IMR-90 (cell line): Measurements from ENCODE around the gene SPATA33. TPM values are rescaled to one million over a fixed set of nuclear protein-coding genes. Genes with fewer than 3 reads are reported as not detected.

Experiments used
- ATAC-seq: fragments of 200-7000 bp; cut with Tn5 transposase; 2 replicates; pipeline ENCODE4 v1.9.1; 2020; ENCODE audit warnings: low read depth, mild to moderate bottlenecking, moderate library complexity
- BruUV-seq: library from RNA; stranded (reverse); fragments of 400-500 nt; replicated peaks from 2 replicates; lab custom pipeline; 2021; lab: Mats Ljungman, UMichigan
- CTCF ChIA-PET: fragments of 300-600 bp; formaldehyde crosslinking; extraction: SDS; loops from one replicate; lab custom pipeline; 2021; ENCODE audit warnings: antibody characterized with exemption; lab: Yijun Ruan, JAX
- POLR2A ChIA-PET: fragments of 300-600 bp; sonication (Branson Sonifier 250); formaldehyde crosslinking; loops from one replicate; lab custom pipeline; 2022; ENCODE audit warnings: antibody characterized with exemption; ENCODE audit not compliant: unreplicated experiment; lab: Charles Lee
- DNase-seq: peaks from one replicate; pipeline ENCODE4 v3.0.0; 2013
- H2AFZ ChIP-seq: replicated peaks from 2 replicates; pipeline ENCODE3; 2013; ENCODE audit warnings: low read length, mild to moderate bottlenecking; ENCODE audit not compliant: poor library complexity
- H2AK5ac ChIP-seq: 2 replicates; pipeline ENCODE4 v1.6.1; 2013; ENCODE audit warnings: low read depth, low read length, inconsistent platforms
- H2AK9ac ChIP-seq: replicated peaks from 2 replicates; pipeline ENCODE3; 2013; ENCODE audit warnings: mild to moderate bottlenecking, low read depth, low read length, moderate library complexity; ENCODE audit not compliant: poor library complexity
- H2BK120ac ChIP-seq: 2 replicates; pipeline ENCODE4 v1.6.1; 2013; ENCODE audit warnings: low read depth, low read length, inconsistent platforms
- H2BK15ac ChIP-seq: 3 replicates; pipeline ENCODE4 v1.6.1; 2013; ENCODE audit warnings: low read depth, low read length, inconsistent platforms
- H2BK20ac ChIP-seq: 2 replicates; pipeline ENCODE4 v1.6.1; 2013; ENCODE audit warnings: low read depth, mild to moderate bottlenecking, inconsistent platforms, low read length, moderate library complexity
- H2BK5ac ChIP-seq: 2 replicates; pipeline ENCODE4 v1.6.1; 2013; ENCODE audit warnings: mild to moderate bottlenecking, low read depth, low read length, inconsistent platforms; ENCODE audit not compliant: poor library complexity, severe bottlenecking
- H3K14ac ChIP-seq: replicated peaks from 2 replicates; pipeline ENCODE4 v1.6.1; 2013; ENCODE audit warnings: low read depth, low read length, inconsistent platforms
- H3K18ac ChIP-seq: 2 replicates; pipeline ENCODE4 v1.6.1; 2013; ENCODE audit warnings: low read depth, low read length, control low read depth
- H3K23ac ChIP-seq: 2 replicates; pipeline ENCODE4 v1.6.1; 2013; ENCODE audit warnings: low read depth, low read length, inconsistent platforms
- H3K27ac ChIP-seq: 2 replicates; pipeline ENCODE4 v1.5.1; 2013; ENCODE audit warnings: mild to moderate bottlenecking, control low read depth, low read length; ENCODE audit not compliant: insufficient read depth
- H3K27me3 ChIP-seq: 2 replicates; pipeline ENCODE4 v1.6.1; 2013; ENCODE audit warnings: low read length; ENCODE audit not compliant: control insufficient read depth, insufficient read depth
- H3K36me3 ChIP-seq: 2 replicates; pipeline ENCODE4 v1.6.1; 2013; ENCODE audit warnings: low read length, mixed read lengths; ENCODE audit not compliant: control insufficient read depth, insufficient read depth
- H3K4ac ChIP-seq: 2 replicates; pipeline ENCODE4 v1.6.1; 2013; ENCODE audit warnings: low read depth, low read length, inconsistent platforms
- H3K4me1 ChIP-seq: 2 replicates; pipeline ENCODE4 v1.6.1; 2013; ENCODE audit warnings: low read length, mixed read lengths; ENCODE audit not compliant: control insufficient read depth, insufficient read depth
- H3K4me2 ChIP-seq: 2 replicates; pipeline ENCODE4 v1.6.1; 2013; ENCODE audit warnings: low read depth, mild to moderate bottlenecking, control low read depth, low read length, moderate library complexity
- H3K4me3 ChIP-seq: 2 replicates; pipeline ENCODE4 v1.5.1; 2013; ENCODE audit warnings: low read depth, mild to moderate bottlenecking, control low read depth, low read length, moderate library complexity; ENCODE audit not compliant: insufficient read depth
- H3K56ac ChIP-seq: 2 replicates; pipeline ENCODE4 v1.6.1; 2013; ENCODE audit warnings: low read length, inconsistent platforms; ENCODE audit not compliant: insufficient read depth; ENCODE audit errors: extremely low read depth
- H3K79me1 ChIP-seq, 2 experiments: 2 replicates each; pipeline ENCODE4 v1.6.1; 2013; ENCODE audit warnings: low read length in 2 of 2, inconsistent platforms in 1 of 2, low read depth in 1 of 2
- H3K9ac ChIP-seq: 2 replicates; pipeline ENCODE4 v1.6.1; 2013; ENCODE audit warnings: low read depth, low read length, control low read depth
- H3K9me1 ChIP-seq: 2 replicates; pipeline ENCODE4 v1.6.1; 2013; ENCODE audit warnings: low read length, inconsistent platforms; ENCODE audit not compliant: insufficient read depth
- H3K9me3 ChIP-seq: 2 replicates; pipeline ENCODE4 v1.6.1; 2013; ENCODE audit warnings: low read length; ENCODE audit not compliant: control insufficient read depth, insufficient read depth
- H4K20me1 ChIP-seq: 2 replicates; pipeline ENCODE4 v1.6.1; 2013; ENCODE audit warnings: low read length, inconsistent platforms; ENCODE audit not compliant: insufficient read depth
- H4K5ac ChIP-seq: 2 replicates; pipeline ENCODE4 v1.6.1; 2013; ENCODE audit warnings: mild to moderate bottlenecking, low read depth, low read length, control low read depth
- H4K8ac ChIP-seq, 2 experiments: 2 replicates each; pipeline ENCODE4 v1.6.1; 2013; ENCODE audit warnings: low read depth in 2 of 2, low read length in 2 of 2, control low read depth in 1 of 2, inconsistent platforms in 1 of 2
- H4K91ac ChIP-seq: 2 replicates; pipeline ENCODE4 v1.6.1; 2013; ENCODE audit warnings: low read depth, low read length, inconsistent platforms; ENCODE audit not compliant: insufficient read depth
- BHLHE40 ChIP-seq: fragments of 150-350 bp; IDR thresholded peaks from 2 replicates; pipeline ENCODE4 v1.6.1; 2016; ENCODE audit warnings: mild to moderate bottlenecking, low read depth, low read length
- CEBPB ChIP-seq: IDR thresholded peaks from 2 replicates; pipeline ENCODE4 v1.6.1; 2012; ENCODE audit warnings: low read depth, low read length, improper control_type of control experiment
- CHD1 ChIP-seq: IDR thresholded peaks from 2 replicates; pipeline ENCODE4 v1.6.1; 2012; ENCODE audit warnings: low read depth, low read length, improper control_type of control experiment
- ELK1 ChIP-seq: fragments of 150-350 bp; IDR thresholded peaks from 2 replicates; pipeline ENCODE4 v1.6.1; 2016; ENCODE audit warnings: low read depth, mild to moderate bottlenecking, low read length, moderate library complexity, borderline replicate concordance
- FOS ChIP-seq: fragments of 150-350 bp; IDR thresholded peaks from 2 replicates; pipeline ENCODE4 v1.6.1; 2016; ENCODE audit warnings: low read depth, low read length
- MAFK ChIP-seq: IDR thresholded peaks from 2 replicates; pipeline ENCODE4 v1.6.1; 2012; ENCODE audit warnings: low read depth, low read length, improper control_type of control experiment
- MAZ ChIP-seq: IDR thresholded peaks from 2 replicates; pipeline ENCODE4 v1.6.1; 2012; ENCODE audit warnings: low read depth, mild to moderate bottlenecking, low read length, improper control_type of control experiment, moderate library complexity, borderline replicate concordance
- MXI1 ChIP-seq: IDR thresholded peaks from 2 replicates; pipeline ENCODE4 v1.6.1; 2012; ENCODE audit warnings: low read depth, mild to moderate bottlenecking, low read length, moderate library complexity, borderline replicate concordance
- NFE2L2 ChIP-seq: fragments of 150-350 bp; IDR thresholded peaks from 2 replicates; pipeline ENCODE4 v1.6.1; 2016; ENCODE audit warnings: low read depth, mild to moderate bottlenecking, low read length
- POLR2A ChIP-seq: IDR thresholded peaks from 2 replicates; pipeline ENCODE4 v1.6.1; 2012; ENCODE audit warnings: mild to moderate bottlenecking, low read depth, low read length
- RAD21 ChIP-seq: IDR thresholded peaks from 2 replicates; pipeline ENCODE4 v1.6.1; 2012; ENCODE audit warnings: low read length, improper control_type of control experiment
- RCOR1 ChIP-seq: IDR thresholded peaks from 2 replicates; pipeline ENCODE4 v1.6.1; 2012; ENCODE audit warnings: mild to moderate bottlenecking, low read length, improper control_type of control experiment; ENCODE audit not compliant: insufficient replicate concordance
- RFX5 ChIP-seq: IDR thresholded peaks from 2 replicates; pipeline ENCODE4 v1.8.0; 2012; ENCODE audit warnings: low read depth, mild to moderate bottlenecking, low read length, moderate library complexity
- SMC3 ChIP-seq: fragments of 150-350 bp; IDR thresholded peaks from 2 replicates; pipeline ENCODE4 v1.6.1; 2016; ENCODE audit warnings: low read depth, mild to moderate bottlenecking, antibody characterized with exemption, low read length, moderate library complexity
- USF2 ChIP-seq: fragments of 150-350 bp; IDR thresholded peaks from 2 replicates; pipeline ENCODE4 v1.6.1; 2017; ENCODE audit warnings: mild to moderate bottlenecking, antibody characterized with exemption, low read length, low read depth
- WGBS, 2 experiments: methylation state at CpG; one replicate each; pipeline versions ENCODE4 v1.1.5 to v1.1.7; 2013; ENCODE audit warnings: missing lambda C conversion rate in 2 of 2; ENCODE audit not compliant: insufficient read length in 1 of 2; ENCODE audit errors: extremely low coverage in 2 of 2; 5-methylcytosine and 5-hydroxymethylcytosine counted together
- dilution Hi-C: fragments of 300-500 bp; cut with HindIII; formaldehyde crosslinking; loops from one replicate; pipeline ENCODE4 v1.14.3; 2018; ENCODE audit warnings: low sequenced_read_pairs; ENCODE audit not compliant: unreplicated experiment
- in situ Hi-C: fragments of 300-500 bp; cut with MboI; formaldehyde crosslinking; loops from 3 replicates; pipeline ENCODE4 v1.14.3; 2019; ENCODE audit warnings: low sequenced_read_pairs, inconsistent platforms, mixed read lengths
- intact Hi-C: fragments of 100-400 bp; cut with micrococcal nuclease; formaldehyde crosslinking; loops from 2 replicates; pipeline ENCODE4 v1.10.0; 2022
- polyA plus RNA-seq, 3 experiments: library from polyadenylated mRNA; depleted of rRNA; stranded (reverse); fragments of >200 nt; gene quantifications; 2 replicates each; pipeline ENCODE4 v1.2.3, GENCODE V29; 2012; ENCODE audit warnings: low replicate concordance in 1 of 3
- total RNA-seq: library from RNA; depleted of rRNA; stranded (reverse); fragments of >200 nt; gene quantifications from 2 replicates; pipeline ENCODE4 v1.2.3, GENCODE V29; 2012

SPATA33 gene
- total and polyA plus RNA-seq, 2 of the 4 experiments (the other 2 are of a cell fraction) = 0.90 to 3.4 TPM

GRCh38 chr16:89695086-89695874 lies 37.6 kb downstream of the SPATA33 start:
- H3K36me3 ChIP-seq = peaks cover 49% of the 10 kb centered on the region
- H4K5ac ChIP-seq = no peak overlapping the region
- no peak for TF ChIP-seq NFE2L2
- no peak for TF ChIP-seq RFX5
- no peak for TF ChIP-seq BHLHE40
- TF ChIP-seq CHD1 = no peak
- TF ChIP-seq RAD21 = no peak
- no peak for TF ChIP-seq ELK1
- TF ChIP-seq FOS = no peak
- TF ChIP-seq MAFK = no peak
- no peak for TF ChIP-seq CEBPB
- TF ChIP-seq POLR2A = no peak
- TF ChIP-seq SMC3 = no peak
- TF ChIP-seq MXI1 = no peak
- no peak for TF ChIP-seq USF2
- no peak for TF ChIP-seq RCOR1
- TF ChIP-seq MAZ = no peak
- CTCF ChIA-PET = no interaction called here
- H2BK15ac ChIP-seq = no peak overlapping the region
- H3K27ac ChIP-seq = no peak overlapping the region
- no peaks in the 10 kb centered on the region for H3K9me3 ChIP-seq
- intact Hi-C loops (no loop called here), in situ Hi-C loops (no loop called here), dilution Hi-C loops (no loop called here)
- 89% methylated on average over 9 of the region's 31 CpGs; no CpG with 5 or more reads in 1 of the 2 experiments for WGBS, 2 experiments
- no peak overlapping the region for H3K4me3 ChIP-seq
- peaks cover 4 to 20% of the 10 kb centered on the region in 2 experiments; a peak in 3 of 4 replicates for H3K79me1 ChIP-seq
- POLR2A ChIA-PET = no interaction called here
- H4K20me1 ChIP-seq = peaks cover 25% of the 10 kb centered on the region
- peaks cover 2% of the 10 kb centered on the region for H3K4me1 ChIP-seq
- H2AFZ ChIP-seq = peak overlapping the region; percentile 21
- no peak overlapping the region for H2AK5ac ChIP-seq
- no peak overlapping the region for H2BK20ac ChIP-seq
- H3K14ac ChIP-seq = no peak overlapping the region
- no peak overlapping the region for H4K91ac ChIP-seq
- no peak overlapping the region for H3K18ac ChIP-seq
- no peak overlapping the region for H3K23ac ChIP-seq
- H2AK9ac ChIP-seq = no peak overlapping the region
- no peak overlapping the region for H3K56ac ChIP-seq
- no peak overlapping the region for H3K4me2 ChIP-seq
- no peak overlapping the region for H2BK5ac ChIP-seq
- no peak overlapping the region for H3K9ac ChIP-seq
- TSS peak; percentile 67 for BruUV-seq
- no peaks in the 10 kb centered on the region for H3K27me3 ChIP-seq
- H3K4ac ChIP-seq = no peak overlapping the region
- H2BK120ac ChIP-seq = no peak overlapping the region
- H3K9me1 ChIP-seq = 0 out of 2 replicates have a peak, but pooled peaks cover 2% of the 10 kb centered on the region
- DNase-seq (no peak), ATAC-seq (no peak)
- H4K8ac ChIP-seq = no peak overlapping the region
